ENCODE measurements around the gene NRAP.

The NRAP gene

DNA sequence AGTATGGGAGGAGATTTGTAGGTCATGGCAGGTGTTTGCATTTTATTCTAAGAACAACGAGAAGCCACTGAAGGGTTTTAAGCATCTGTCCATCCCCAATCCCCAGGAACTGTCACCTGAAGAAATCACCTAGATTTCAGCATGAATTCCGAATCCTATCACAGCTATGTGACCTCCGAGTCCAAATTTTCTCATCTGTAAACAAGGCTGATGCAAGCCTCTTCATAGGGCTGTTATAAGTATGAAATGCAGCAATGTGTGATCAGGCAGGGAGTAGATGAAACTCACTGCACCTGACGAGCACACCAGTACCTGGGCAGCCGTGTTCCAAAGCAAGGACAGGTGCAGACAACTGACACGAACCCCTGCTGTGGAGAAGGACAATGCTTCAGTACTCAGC, 97.0 kb downstream of the NRAP start:
- TF ChIP-seq POLR2AphosphoS5 (IDR thresholded peaks at IDR 0.05; ENCODE audit: low read depth, low read length) (no peak), TAF1 (IDR thresholded peaks at IDR 0.05; ENCODE audit: borderline replicate concordance, low read depth, low read length) (no peak), POLR2A (IDR thresholded peaks at IDR 0.05; ENCODE audit: low read depth, low read length) (no peak)
- no peak for DNase-seq (ENCODE audit: insufficient read length)

DNA sequence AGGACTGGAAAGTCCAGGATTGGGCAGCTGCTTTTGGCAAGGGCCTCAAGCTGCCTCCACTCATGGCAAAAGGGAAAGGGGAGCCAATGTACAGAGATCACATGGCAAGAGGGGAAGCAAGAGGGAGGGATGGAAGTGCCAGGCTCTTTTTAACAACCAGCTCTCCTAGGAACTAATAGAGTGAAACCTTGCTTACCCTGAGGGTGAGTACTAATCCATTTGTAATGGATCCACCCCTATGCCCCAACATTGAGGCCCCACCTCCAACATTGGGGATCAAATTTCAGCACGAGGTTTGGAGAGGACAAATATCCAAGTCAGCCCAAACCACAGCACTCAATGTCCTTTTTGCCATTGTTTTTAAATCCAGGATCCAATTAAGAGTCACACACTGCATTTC, 98.5 kb downstream of the NRAP start:
- TF ChIP-seq POLR2AphosphoS5 (IDR thresholded peaks at IDR 0.05; ENCODE audit: low read depth, low read length): no peak
- no peak for TF ChIP-seq POLR2A (IDR thresholded peaks at IDR 0.05; ENCODE audit: low read depth, low read length)
- no peak for TF ChIP-seq TAF1 (IDR thresholded peaks at IDR 0.05; ENCODE audit: borderline replicate concordance, low read depth, low read length)
- FAIRE-seq: no peak
- DNase-seq (ENCODE audit: insufficient read length): no peak

More for the DNA sequence above, 97.0 kb downstream of the NRAP start:
- no peak for FAIRE-seq

- peak; percentile 85 for FAIRE-seq
- TF ChIP-seq TAF1 (IDR thresholded peaks at IDR 0.05; ENCODE audit: borderline replicate concordance, low read depth, low read length) (no peak), POLR2AphosphoS5 (IDR thresholded peaks at IDR 0.05; ENCODE audit: low read depth, low read length) (no peak), POLR2A (IDR thresholded peaks at IDR 0.05; ENCODE audit: low read depth, low read length) (no peak)
- DNase-seq (ENCODE audit: insufficient read length): peak; percentile 77
Observed at GRCh38 chr10:113563306-113564088, 100.3 kb downstream of the NRAP start.

GRCh38 chr10:113562704-113563103, 101.1 kb downstream of the NRAP start:
- no peak for FAIRE-seq
- no peak for DNase-seq (ENCODE audit: insufficient read length)
- TF ChIP-seq POLR2A (IDR thresholded peaks at IDR 0.05; ENCODE audit: low read depth, low read length): no peak
- TF ChIP-seq TAF1 (IDR thresholded peaks at IDR 0.05; ENCODE audit: borderline replicate concordance, low read depth, low read length): no peak
- TF ChIP-seq POLR2AphosphoS5 (IDR thresholded peaks at IDR 0.05; ENCODE audit: low read depth, low read length): no peak

DNA sequence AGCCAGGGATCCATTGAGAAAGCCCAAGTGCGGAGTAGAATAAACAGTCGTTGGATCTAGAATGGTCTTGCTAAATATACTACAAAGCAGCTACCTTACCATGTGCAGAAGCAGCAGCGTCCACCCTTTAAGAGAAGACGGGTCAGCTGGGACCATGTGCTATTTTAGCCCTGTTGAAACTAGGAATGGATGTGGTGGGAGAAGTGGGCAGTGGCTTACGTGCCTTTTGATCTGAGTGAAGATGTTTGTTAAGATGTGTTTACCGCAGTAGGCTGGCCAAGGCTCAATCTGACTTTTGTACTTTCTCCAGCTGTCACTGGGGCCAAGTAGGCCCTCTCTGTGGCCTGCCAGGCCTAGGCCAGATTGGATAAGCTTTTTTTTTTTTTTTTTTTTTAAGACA, 101.8 kb downstream of the NRAP start:
- TF ChIP-seq POLR2A (IDR thresholded peaks at IDR 0.05; ENCODE audit: low read depth, low read length) (no peak), TAF1 (IDR thresholded peaks at IDR 0.05; ENCODE audit: borderline replicate concordance, low read depth, low read length) (no peak), POLR2AphosphoS5 (IDR thresholded peaks at IDR 0.05; ENCODE audit: low read depth, low read length) (no peak)
- DNase-seq (ENCODE audit: insufficient read length): no peak
- FAIRE-seq: no peak

DNA sequence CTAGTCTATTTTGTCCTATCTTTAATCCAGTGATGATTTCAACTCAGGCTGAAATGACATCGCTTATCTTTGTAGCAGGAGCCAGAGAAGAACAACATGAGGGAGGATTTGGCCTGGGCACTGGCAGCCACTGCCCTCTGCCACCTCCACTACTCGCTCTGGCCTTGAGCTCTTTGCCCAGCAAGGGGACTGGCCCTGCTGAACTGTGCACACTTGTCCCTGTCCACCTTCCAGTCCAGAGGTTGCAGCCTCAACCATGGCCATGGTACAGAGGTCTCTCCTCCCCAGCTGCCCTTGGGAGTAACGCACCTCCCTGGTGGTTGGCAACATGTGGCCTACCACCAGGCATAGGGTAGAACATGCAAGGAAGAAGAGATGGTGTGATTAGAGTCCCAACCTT, 102.6 kb downstream of the NRAP start:
- no peak for DNase-seq (ENCODE audit: insufficient read length)
- FAIRE-seq: no peak
- TF ChIP-seq TAF1 (IDR thresholded peaks at IDR 0.05; ENCODE audit: borderline replicate concordance, low read depth, low read length) (no peak), POLR2A (IDR thresholded peaks at IDR 0.05; ENCODE audit: low read depth, low read length) (no peak), POLR2AphosphoS5 (IDR thresholded peaks at IDR 0.05; ENCODE audit: low read depth, low read length) (no peak)

DNA sequence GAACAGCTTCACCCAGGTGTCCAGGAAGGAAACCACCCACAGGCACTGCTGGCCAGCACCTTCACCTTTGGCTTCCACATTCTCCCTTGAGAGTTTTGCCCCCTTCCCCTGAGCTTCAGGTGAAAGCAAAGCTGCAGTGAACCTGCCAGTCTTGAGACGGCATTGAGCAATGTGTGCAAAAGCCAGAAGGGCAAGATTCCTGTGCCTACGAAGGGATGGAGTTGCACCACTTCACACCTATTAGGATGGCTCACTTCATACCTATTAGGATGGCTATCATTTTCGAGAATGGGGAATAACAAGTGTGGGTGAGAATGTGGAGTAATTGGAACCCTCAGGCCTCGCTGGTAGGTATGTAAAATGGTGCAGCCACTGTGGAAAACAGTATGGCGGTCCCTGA, 103.8 kb downstream of the NRAP start:
- DNase-seq (ENCODE audit: insufficient read length): no peak
- FAIRE-seq: no peak
- TF ChIP-seq POLR2AphosphoS5 (IDR thresholded peaks at IDR 0.05; ENCODE audit: low read depth, low read length) (no peak), POLR2A (IDR thresholded peaks at IDR 0.05; ENCODE audit: low read depth, low read length) (no peak), TAF1 (IDR thresholded peaks at IDR 0.05; ENCODE audit: borderline replicate concordance, low read depth, low read length) (no peak)

DNA sequence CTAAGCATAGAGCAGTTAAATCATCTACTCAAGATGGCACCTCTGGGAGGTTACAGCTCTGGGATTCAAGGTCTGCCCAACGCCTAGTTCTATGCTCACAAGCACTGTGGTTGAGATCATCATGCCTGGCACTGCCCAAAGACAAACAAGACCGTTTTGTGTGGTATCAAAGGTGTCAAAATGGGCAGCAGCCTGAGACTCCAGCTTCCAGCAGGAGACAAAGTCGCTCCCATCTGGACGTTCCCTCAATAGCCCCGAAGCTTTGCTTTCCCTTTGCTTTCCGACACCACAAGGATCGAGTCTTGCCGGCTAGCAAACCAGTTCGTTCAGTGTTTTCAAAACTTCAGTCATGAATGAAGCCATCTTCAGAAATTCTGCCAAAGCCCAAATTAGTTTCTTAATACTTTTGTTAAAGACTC, 105.9 kb downstream of the NRAP start:
- no peak for DNase-seq (ENCODE audit: insufficient read length)
- TF ChIP-seq POLR2AphosphoS5 (IDR thresholded peaks at IDR 0.05; ENCODE audit: low read depth, low read length): no peak
- no peak for TF ChIP-seq TAF1 (IDR thresholded peaks at IDR 0.05; ENCODE audit: borderline replicate concordance, low read depth, low read length)
- no peak for TF ChIP-seq POLR2A (IDR thresholded peaks at IDR 0.05; ENCODE audit: low read depth, low read length)
- no peak for FAIRE-seq

DNA sequence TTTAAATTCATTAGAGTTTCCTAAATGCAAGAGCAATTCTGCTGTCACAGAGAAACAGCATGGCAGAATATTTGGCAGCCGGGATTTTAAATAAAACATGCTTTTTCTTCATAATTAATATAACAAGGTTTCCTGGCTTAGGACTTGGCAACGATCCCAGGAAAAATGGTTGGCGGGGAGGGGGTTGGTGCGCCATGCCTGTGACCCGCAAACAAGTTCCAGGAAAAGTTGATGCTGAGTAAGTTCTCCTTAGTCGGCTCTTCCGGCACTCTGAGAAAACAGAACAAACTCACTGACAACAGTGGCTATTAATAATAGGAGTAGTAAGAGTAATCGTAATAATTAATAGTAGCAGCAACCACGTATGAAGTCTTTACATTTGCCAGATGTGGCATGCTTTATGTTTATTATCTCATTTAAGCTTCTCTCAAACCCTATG, 106.4 kb downstream of the NRAP start:
- DNase-seq (ENCODE audit: insufficient read length) (no peak), FAIRE-seq (no peak)

DNA sequence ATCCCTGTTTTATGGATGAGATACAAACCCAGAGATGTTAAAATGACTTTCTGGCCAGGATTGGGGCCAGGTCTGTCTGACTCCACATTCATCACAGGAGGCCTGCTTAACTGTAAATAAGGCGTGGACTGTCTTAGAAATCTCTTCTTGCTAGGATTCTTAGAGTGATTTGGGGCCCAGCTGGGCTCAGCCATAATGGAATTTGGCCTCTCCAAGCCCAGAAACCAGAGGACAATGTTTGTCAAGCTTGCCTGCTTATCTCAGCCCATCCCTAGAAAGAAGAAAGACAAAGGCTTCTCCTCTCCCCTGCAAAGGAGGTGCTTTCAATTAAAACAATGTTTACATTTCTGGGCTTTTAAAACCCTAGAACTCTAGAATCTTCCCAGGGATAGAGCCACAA, 108.1 kb downstream of the NRAP start:
- TF ChIP-seq TAF1 (IDR thresholded peaks at IDR 0.05; ENCODE audit: borderline replicate concordance, low read depth, low read length): no peak
- TF ChIP-seq POLR2AphosphoS5 (IDR thresholded peaks at IDR 0.05; ENCODE audit: low read depth, low read length): no peak
- TF ChIP-seq POLR2A (IDR thresholded peaks at IDR 0.05; ENCODE audit: low read depth, low read length): no peak
- DNase-seq (ENCODE audit: insufficient read length): no peak
- no peak for FAIRE-seq

More for the DNA sequence above, 106.4 kb downstream of the NRAP start:
- no peak for TF ChIP-seq POLR2AphosphoS5 (IDR thresholded peaks at IDR 0.05; ENCODE audit: low read depth, low read length)
- no peak for TF ChIP-seq POLR2A (IDR thresholded peaks at IDR 0.05; ENCODE audit: low read depth, low read length)
- no peak for TF ChIP-seq TAF1 (IDR thresholded peaks at IDR 0.05; ENCODE audit: borderline replicate concordance, low read depth, low read length)

- no peak for FAIRE-seq
- no peak for DNase-seq (ENCODE audit: insufficient read length)
- no peak for TF ChIP-seq POLR2A (IDR thresholded peaks at IDR 0.05; ENCODE audit: low read depth, low read length)
- TF ChIP-seq POLR2AphosphoS5 (IDR thresholded peaks at IDR 0.05; ENCODE audit: low read depth, low read length): no peak
- no peak for TF ChIP-seq TAF1 (IDR thresholded peaks at IDR 0.05; ENCODE audit: borderline replicate concordance, low read depth, low read length)
Observed at GRCh38 chr10:113555245-113555644, 108.6 kb downstream of the NRAP start.

- DNase-seq (ENCODE audit: insufficient read length) (no peak), FAIRE-seq (no peak)
- TF ChIP-seq POLR2AphosphoS5 (IDR thresholded peaks at IDR 0.05; ENCODE audit: low read depth, low read length) (no peak), TAF1 (IDR thresholded peaks at IDR 0.05; ENCODE audit: borderline replicate concordance, low read depth, low read length) (no peak), POLR2A (IDR thresholded peaks at IDR 0.05; ENCODE audit: low read depth, low read length) (no peak)
Observed at GRCh38 chr10:113554214-113554613, 109.6 kb downstream of the NRAP start.
